Peyer's patch (tissue), 4 donors: ENCODE data around the gene LY86. TPM values are rescaled to one million over a fixed set of nuclear protein-coding genes. Genes with fewer than 3 reads are reported as not detected.

Experiments
- DNase-seq, 3 donors: peaks; one replicate each; pipeline ENCODE4 v3.0.0-alpha.2; 2017 to 2019
- H3K27ac ChIP-seq, 4 donors: fragments of 200-600 bp; sonication (generic); one replicate each; pipeline ENCODE4 v1.5.1; 2016 to 2019
- H3K27me3 ChIP-seq, 2 donors: fragments of 200-600 bp; sonication (generic); one replicate each; pipeline ENCODE4 v1.5.1; 2019
- H3K36me3 ChIP-seq, 3 donors: fragments of 200-600 bp; sonication (generic); one replicate each; pipeline ENCODE4 v1.5.1; 2016 to 2019
- H3K4me1 ChIP-seq, 4 donors: fragments of 200-600 bp; sonication (generic); one replicate each; pipeline ENCODE4 v1.5.1; 2016 to 2019
- H3K4me3 ChIP-seq, 4 donors: fragments of 200-600 bp; sonication (generic); 1 replicate in 3 of 4; 2 replicates in 1 of 4; pipeline ENCODE4 v1.5.1; 2016 to 2019; ENCODE audit warnings: mild to moderate bottlenecking in 1 of 4
- H3K9me3 ChIP-seq, 4 donors: fragments of 200-600 bp; sonication (generic); one replicate each; pipeline ENCODE4 v1.5.1; 2016 to 2019; ENCODE audit warnings: mild to moderate bottlenecking in 1 of 4
- CTCF ChIP-seq, 6 experiments: fragments of 450-650 bp in 4 of 6; fragments of 200-600 bp in 2 of 6; sonication (generic) in 1 of 6; IDR thresholded peaks; one replicate each; pipeline ENCODE4 v1.5.1; 2017 to 2019; ENCODE audit warnings: antibody characterized with exemption in 6 of 6, mild to moderate bottlenecking in 3 of 6, moderate library complexity in 1 of 6
- POLR2A ChIP-seq, 2 donors: fragments of 450-650 bp; IDR thresholded peaks; one replicate each; pipeline ENCODE4 v1.5.1; 2017; ENCODE audit warnings: antibody characterized with exemption in 2 of 2, mild to moderate bottlenecking in 2 of 2, moderate library complexity in 2 of 2
- total RNA-seq, 4 donors: library from RNA; depleted of rRNA; stranded (reverse); fragments of >200 nt; gene quantifications; one replicate each; pipeline ENCODE4 v1.1.0, GENCODE V29; 2016

LY86 gene
- total RNA-seq, 4 donors from 2014 or later: 1.7 to 39.6 TPM; not detected in 2

GRCh38 chr6:6587696-6588063 lies 840 bp upstream of the LY86 start:
- Histone ChIP-seq H3K4me1 (peaks cover 0 to 15% (median under 1%) of the 10 kb centered on the region in 4 donors), H3K27me3 (no peaks in the 10 kb centered on the region), H3K9me3 (no peaks in the 10 kb centered on the region), H3K27ac (peak overlapping the region in 2 of 4 donors; percentile 67 to 84), H3K36me3 (no peaks in the 10 kb centered on the region), H3K4me3 (no peak overlapping the region)
- TF ChIP-seq POLR2A (IDR thresholded peaks at IDR 0.05) (no peak), CTCF (IDR thresholded peaks at IDR 0.05) (no peak)
- no peak for DNase-seq

- H3K4me3 ChIP-seq: peak overlapping the region in 2 of 4 donors; percentile 37 to 45
- H3K9me3 ChIP-seq: no peaks in the 10 kb centered on the region
- no peak for TF ChIP-seq POLR2A (IDR thresholded peaks at IDR 0.05)
- no peak for TF ChIP-seq CTCF (IDR thresholded peaks at IDR 0.05)
- peak in 2 of 3 donors; percentile 50 to 58 for DNase-seq
- peaks cover 0 to 20% (median 4%) of the 10 kb centered on the region in 4 donors for H3K4me1 ChIP-seq
- no peaks in the 10 kb centered on the region for H3K27me3 ChIP-seq
- no peaks in the 10 kb centered on the region for H3K36me3 ChIP-seq
- H3K27ac ChIP-seq: peak overlapping the region; percentile 6 to 84 (median 48)
Observed at GRCh38 chr6:6588924-6589709, 597 bp downstream of the LY86 start.

- no peak for TF ChIP-seq CTCF (IDR thresholded peaks at IDR 0.05)
- no peak for TF ChIP-seq POLR2A (IDR thresholded peaks at IDR 0.05)
- Histone ChIP-seq H3K4me3 (no peak overlapping the region), H3K27ac (peak overlapping the region in 1 of 4 donors; percentile 84), H3K36me3 (no peaks in the 10 kb centered on the region), H3K27me3 (no peaks in the 10 kb centered on the region), H3K4me1 (peaks cover 0 to 20% (median 4%) of the 10 kb centered on the region in 4 donors), H3K9me3 (no peaks in the 10 kb centered on the region)
- no peak for DNase-seq
Observed at GRCh38 chr6:6590530-6590929, 2.0 kb downstream of the LY86 start.

GRCh38 chr6:6591778-6592465 lies 3.4 kb downstream of the LY86 start:
- Histone ChIP-seq H3K9me3 (no peaks in the 10 kb centered on the region), H3K27me3 (no peaks in the 10 kb centered on the region), H3K36me3 (no peaks in the 10 kb centered on the region), H3K4me1 (peaks cover 0 to 20% (median 4%) of the 10 kb centered on the region in 4 donors), H3K27ac (peak overlapping the region; percentile 50 to 84 (median 59)), H3K4me3 (no peak overlapping the region)
- TF ChIP-seq POLR2A (IDR thresholded peaks at IDR 0.05): no peak
- TF ChIP-seq CTCF (IDR thresholded peaks at IDR 0.05): no peak
- DNase-seq: peak in 2 of 3 donors; percentile 68 to 73

GRCh38 chr6:6592826-6593475 lies 4.4 kb downstream of the LY86 start:
- TF ChIP-seq POLR2A (IDR thresholded peaks at IDR 0.05): no peak
- no peak for TF ChIP-seq CTCF (IDR thresholded peaks at IDR 0.05)
- peaks cover 0 to 20% (median 4%) of the 10 kb centered on the region in 4 donors for H3K4me1 ChIP-seq
- H3K27me3 ChIP-seq: no peaks in the 10 kb centered on the region
- no peak for DNase-seq
- no peaks in the 10 kb centered on the region for H3K36me3 ChIP-seq
- no peaks in the 10 kb centered on the region for H3K9me3 ChIP-seq
- no peak overlapping the region for H3K4me3 ChIP-seq
- peak overlapping the region; percentile 39 to 84 (median 54) for H3K27ac ChIP-seq
